DLD1 (cell line): Measurements from ENCODE around the gene C19orf81.

Experiments
- in situ Hi-C: cut with HindIII; loops from 2 replicates; pipeline ENCODE4 v1.10.0; 2017; ENCODE audit warnings: low sequenced_read_pairs

C19orf81 gene

GRCh38 chr19:50629194-50629593 lies 20.1 kb upstream of the C19orf81 start:
- in situ Hi-C loops, result no loop called here

DNA sequence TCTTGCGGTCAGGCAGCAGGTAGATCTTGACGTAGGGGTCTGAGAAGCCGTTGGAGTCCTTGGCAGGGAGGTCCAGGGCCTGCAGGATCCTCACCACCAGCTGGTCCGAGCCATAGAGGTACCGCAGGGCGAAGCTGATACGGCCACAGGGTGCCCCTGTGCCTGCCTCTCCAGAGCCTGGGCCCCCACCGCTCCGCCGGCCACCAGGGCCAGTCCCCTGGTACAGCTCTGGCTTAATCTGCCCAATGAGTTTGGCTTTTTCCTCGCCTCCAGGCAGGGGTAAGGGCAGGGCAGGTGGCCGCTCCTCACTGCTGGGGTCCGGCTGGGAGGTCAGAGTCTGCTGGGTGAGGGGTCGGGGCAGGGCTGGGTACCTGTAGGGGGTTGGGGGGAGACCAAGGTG lies 19.4 kb upstream of the C19orf81 start:
- in situ Hi-C loops, result no loop called here

GRCh38 chr19:50632151-50632835 lies 17.0 kb upstream of the C19orf81 start:
- in situ Hi-C loops, result no loop called here

DNA sequence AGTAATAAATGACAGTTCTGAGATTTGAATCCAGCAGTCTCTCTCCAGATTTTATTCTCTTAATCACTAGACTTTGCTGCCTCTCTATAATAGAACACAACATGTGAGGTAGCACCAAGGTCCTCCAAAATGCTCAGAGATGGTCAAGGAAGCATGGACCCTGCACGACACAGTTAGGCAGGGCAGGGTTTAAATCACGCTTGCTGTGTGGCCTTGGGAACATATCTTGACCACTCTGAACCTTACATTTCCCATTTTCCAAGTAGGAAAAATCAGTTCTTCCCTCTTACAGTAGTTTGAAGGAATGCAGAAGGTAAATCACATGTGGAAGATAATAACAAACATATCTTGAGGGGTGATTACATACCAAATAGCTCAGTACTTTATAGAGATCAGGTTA lies 15.9 kb upstream of the C19orf81 start:
- in situ Hi-C loops, result no loop called here

DNA sequence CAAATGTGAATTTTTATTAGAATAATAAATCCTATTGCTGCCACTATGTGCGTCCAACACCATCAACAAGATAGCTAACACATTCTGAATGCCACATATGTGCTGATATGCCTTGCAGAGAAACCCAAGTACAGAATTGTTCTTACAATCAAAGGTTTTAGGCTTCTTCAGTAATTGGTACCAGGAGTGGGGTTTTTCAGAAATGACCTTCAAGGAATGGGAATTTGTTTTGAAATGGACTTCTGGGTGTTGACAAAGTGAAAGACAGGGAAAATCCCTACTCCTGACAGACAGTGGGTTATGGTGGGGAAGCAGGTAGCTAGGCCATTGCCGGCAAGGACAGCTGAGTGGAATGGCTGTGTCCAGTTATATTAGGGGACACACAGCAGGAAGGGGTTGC lies 15.3 kb upstream of the C19orf81 start:
- in situ Hi-C loops, result no loop called here

GRCh38 chr19:50636317-50637085 lies 12.7 kb upstream of the C19orf81 start:
- in situ Hi-C loops, result no loop called here

DNA sequence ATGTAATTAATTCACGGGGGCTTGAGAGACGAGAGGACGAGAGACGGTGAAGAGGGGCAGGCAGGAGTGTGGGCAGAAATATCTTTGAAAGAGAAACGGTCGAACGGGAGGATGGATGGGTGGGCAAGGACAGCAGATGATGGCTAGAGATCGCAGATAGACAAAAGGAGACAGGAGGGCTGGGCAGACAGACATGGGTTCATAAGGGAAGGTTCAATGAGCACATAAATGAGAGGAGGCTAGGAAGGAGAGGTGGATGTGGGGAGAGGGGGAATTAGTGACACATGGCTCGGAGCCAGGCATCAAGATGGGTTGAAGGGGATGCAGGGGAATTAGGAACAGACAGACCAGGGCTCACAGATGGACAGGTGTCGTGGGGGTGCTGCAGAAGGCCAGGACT lies 10.6 kb upstream of the C19orf81 start:
- in situ Hi-C loops, result no loop called here

DNA sequence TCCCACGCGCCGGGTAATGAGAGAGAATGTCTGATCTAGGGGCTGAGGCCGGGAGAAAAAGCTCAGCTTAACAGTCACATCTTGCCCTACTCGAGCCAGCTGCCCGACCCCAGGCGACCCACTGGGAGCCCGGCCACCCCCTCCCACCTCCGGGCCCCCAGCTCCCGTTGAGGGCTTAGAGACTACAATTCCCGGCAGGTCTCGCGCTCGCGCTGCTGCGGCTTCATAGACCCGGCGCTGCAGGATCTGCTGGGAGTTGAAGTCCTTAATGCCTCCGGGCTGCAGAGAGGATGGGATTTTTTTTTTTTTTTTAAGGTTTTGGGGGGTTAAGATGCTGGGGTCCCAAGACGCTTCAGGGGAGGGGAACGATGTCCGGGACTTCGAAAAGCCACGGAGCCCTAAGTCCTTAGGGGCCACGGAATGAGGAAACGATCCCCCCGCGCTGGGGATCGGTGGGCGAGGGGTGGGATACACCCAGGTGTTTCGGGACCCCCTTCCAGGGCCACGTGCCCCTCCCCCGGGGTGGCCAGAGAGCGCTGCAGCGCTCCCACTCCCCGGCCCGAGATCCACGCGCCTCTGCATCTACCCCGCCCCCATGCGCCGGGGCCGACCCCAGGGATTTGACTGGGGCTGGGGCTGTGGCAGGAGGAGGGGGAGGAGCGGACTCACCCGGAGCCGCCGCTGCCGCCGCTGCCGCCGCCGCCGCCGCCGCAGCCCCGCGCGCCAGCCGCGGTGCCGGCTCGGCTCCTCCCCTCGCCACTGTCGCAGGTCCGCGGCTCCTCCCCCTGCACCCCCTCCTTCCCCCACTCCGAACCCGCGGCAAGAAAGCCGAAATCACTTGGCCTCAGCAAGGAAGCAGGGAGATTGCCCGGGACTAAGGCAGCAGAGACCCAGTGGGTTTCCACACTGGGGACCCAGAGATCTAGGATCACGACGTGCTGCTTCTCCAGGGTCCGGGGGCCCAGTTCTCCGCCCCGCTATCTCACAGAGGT lies 9.8 kb upstream of the C19orf81 start, which contains the start of gene SYT3:
Gene SYT3 (minus strand): TSS at position 761 of the 992 bp plus-strand sequence. CDS start 2,470 bp downstream, outside the sequence.
- in situ Hi-C loops, result no loop called here

GRCh38 chr19:50640368-50640767 lies 8.9 kb upstream of the C19orf81 start:
- in situ Hi-C loops, result no loop called here

- in situ Hi-C loops, result no loop called here
Observed at GRCh38 chr19:50644315-50644915, 4.8 kb upstream of the C19orf81 start.

DNA sequence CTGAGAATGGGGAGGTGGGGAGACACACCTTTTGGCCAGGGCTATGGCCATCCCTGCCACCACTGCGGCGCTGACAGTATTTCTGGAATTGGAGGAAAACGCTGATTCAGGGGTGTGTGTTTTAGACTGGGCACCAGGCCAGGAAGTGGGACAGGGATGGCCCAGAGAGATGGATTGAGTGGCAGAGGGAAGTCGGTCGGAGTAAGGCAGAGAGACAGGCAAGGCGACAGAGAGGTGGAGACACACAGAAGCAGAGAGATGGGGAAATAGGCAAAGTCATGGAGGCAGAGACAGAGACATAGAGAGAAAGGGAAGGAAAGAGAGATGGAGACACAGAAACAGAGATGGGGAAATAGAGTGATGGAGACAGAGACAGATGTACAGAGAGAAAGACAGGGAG lies 4.1 kb upstream of the C19orf81 start:
- in situ Hi-C loops, result no loop called here

DNA sequence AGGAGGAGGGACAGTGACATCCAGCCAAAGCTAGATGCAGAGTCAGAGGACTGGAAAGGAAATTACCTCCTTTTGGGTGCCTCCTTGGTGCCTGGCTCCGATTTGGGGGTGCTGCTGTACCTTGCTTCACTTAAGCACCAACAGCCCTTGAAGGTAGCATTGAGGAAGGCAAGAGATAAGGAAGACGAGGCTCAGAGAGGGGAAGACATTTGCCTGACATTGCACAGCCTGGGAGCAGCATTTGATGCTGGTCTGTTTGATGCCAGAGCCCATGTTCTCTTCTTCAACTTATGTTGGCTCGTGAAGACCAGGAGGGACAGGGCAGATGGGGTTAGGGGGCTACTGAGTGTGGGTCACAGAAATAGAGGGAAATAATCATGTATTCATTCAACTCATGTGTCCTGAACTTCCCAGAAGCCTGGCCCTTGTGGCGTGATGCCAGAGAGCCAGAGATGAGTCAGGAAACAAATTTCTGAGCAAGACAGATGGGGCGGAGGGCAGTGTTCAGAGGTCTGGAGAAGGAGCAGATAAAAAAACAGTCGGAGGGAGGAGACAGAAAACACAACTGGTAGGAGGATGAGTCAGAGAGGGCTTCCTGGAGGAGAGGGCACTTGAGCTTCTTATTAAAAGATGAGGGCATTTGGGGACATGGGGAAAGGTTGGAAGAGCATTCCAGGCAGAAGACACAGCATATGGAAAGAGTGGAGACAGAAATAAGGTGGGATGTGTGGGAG lies 3.0 kb upstream of the C19orf81 start:
- in situ Hi-C loops, result no loop called here

DNA sequence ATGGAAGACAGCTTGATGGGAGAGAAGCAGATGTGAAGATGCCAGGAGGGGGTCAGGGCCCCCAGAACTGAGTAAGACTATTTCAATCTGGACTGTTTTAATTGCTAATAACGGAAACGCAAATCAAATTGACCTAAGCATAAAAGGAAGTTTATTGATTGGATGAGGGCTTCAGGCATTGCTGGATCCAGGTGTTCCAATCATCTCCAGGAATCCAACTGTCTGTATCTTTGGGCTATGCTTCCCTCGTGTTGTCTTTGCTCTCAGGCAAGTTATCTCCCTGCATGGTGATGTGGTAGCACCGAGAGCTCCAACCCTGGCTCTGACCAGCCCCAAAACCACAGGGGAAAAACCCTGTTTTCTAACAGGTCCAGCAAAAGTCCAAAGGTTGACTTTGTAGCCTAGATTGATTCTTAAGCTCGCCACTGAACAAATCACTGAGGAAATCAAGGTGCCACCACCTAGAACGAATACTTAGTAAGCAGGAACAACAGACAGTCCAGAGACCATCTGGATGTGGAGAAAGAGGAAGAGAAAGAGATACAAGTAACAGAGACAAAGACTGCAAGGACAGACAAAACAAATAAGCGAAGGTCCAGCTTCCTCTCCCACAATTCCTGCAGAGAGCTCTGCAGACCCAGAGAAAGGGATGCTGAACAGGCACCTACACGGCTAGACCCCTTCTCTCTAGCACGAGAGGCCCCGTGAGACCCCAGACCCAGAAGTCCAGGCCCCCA lies 1.2 kb upstream of the C19orf81 start:
- in situ Hi-C loops, result no loop called here

- in situ Hi-C loops, result no loop called here
Observed at GRCh38 chr19:50648659-50649058, 586 bp upstream of the C19orf81 start.

GRCh38 chr19:50651174-50651573 lies 1.9 kb downstream of the C19orf81 start:
- in situ Hi-C loops, result no loop called here

- in situ Hi-C loops, result no loop called here
Observed at GRCh38 chr19:50652722-50653121, 3.5 kb downstream of the C19orf81 start.

GRCh38 chr19:50654882-50655281 lies 5.6 kb downstream of the C19orf81 start:
- in situ Hi-C loops, result no loop called here

DNA sequence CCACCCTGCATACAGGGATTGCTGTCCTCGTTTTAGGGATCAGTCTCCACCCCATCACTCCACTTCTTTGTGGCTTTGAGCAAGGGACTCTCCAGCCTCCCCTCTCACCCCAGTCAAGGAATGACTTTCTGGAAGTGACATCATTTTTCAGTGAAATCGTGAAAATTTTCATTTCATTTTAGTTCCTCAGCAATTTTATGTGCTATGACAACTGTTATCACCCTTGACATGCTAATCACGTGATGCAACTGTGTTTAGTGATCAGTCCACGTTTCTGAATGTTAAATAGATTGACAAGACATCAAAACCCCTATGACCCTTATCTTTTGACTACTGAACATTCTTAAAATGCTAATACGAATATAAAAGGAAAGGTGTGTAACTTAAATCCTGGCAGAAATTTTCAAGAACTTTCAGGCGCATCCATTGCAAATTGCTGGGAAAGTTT lies 8.0 kb downstream of the C19orf81 start:
- in situ Hi-C loops, result no loop called here

DNA sequence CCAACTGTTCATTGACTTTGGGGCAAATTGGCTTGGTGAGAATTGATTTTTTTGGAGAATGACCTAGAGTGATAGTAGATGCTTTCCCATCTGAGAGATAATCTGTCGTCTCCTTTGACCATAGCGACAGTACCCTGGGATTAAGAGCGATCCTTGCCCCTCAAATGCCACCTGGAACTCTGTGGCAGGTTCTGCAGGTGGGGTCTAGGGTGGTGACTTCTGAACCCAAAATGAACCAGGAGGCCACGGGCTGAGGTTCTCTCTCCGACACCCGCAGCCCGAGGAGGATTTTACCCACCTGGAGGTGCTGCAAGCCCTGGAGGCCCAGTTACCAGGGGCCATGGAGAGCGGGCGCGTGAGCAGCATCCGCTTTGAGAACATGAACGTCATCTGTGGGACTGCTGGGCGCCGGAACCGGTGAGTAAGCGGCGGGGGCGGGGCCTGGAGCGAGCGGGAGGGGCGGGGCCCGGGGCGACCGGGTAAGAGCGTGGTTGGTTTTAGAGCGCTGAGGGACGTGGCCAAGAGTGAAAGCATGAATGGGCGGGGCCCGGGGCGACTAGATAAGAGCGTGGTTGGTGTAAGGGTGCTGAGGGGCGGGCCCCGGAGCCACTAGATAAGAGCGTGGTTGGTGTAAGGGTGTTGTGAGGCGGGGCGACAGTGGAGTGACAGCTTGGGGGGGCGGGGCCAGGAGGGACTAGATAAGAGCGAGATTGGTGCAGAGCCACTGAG lies 8.6 kb downstream of the C19orf81 start:
- in situ Hi-C loops, result no loop called here
